Measurements from ENCODE around the gene ANKDD1B. TPM values are rescaled to one million over a fixed set of nuclear protein-coding genes. Genes with fewer than 3 reads are reported as not detected.
"Not testable (repeated sequence)": the region's sequence is repeated elsewhere in the genome, so short reads cannot be mapped to it uniquely, and the experiment has no call there.

The ANKDD1B gene
- total RNA-seq, 1 donor, result 0.72 TPM

- H3K79me2 ChIP-seq (ENCODE audit: insufficient read depth, low read length), result no peaks in the 10 kb centered on the region
- H3K27ac ChIP-seq (ENCODE audit: low read depth, low read length), result no peak overlapping the region
- no peak for DNase-seq (ENCODE audit: insufficient read length, low spot score, missing footprints)
- no peak for TF ChIP-seq CTCF (IDR thresholded peaks at IDR 0.05; ENCODE audit: extremely low read depth, low read depth, low read length)
- no peak overlapping the region for H3K4me2 ChIP-seq (ENCODE audit: insufficient read depth, low read length)
- peaks cover 13% of the 10 kb centered on the region for H3K36me3 ChIP-seq (ENCODE audit: insufficient read depth, low read length)
- H3K4me1 ChIP-seq (ENCODE audit: insufficient read depth, low read length), result no peaks in the 10 kb centered on the region
- H2AFZ ChIP-seq (ENCODE audit: low read length), result no peak overlapping the region
- H3K9me3 ChIP-seq (ENCODE audit: low read depth, low read length), result no peaks in the 10 kb centered on the region
- H4K20me1 ChIP-seq (ENCODE audit: insufficient read depth, low read length), result no peaks in the 10 kb centered on the region
- no peaks in the 10 kb centered on the region for H3K27me3 ChIP-seq (ENCODE audit: insufficient read depth, low read length)
- no peak overlapping the region for H3K4me3 ChIP-seq (ENCODE audit: insufficient read depth, low read length)
Measured at GRCh38 chr5:75694781-75695180, 83.5 kb downstream of the ANKDD1B start.

- not testable (repeated sequence) for H3K27me3 ChIP-seq (ENCODE audit: insufficient read depth, low read length); H4K20me1 ChIP-seq (ENCODE audit: insufficient read depth, low read length)
Measured at GRCh38 chr5:75695472-75696351, 84.5 kb downstream of the ANKDD1B start.

GRCh38 chr5:75701856-75702255 is 90.6 kb downstream of the ANKDD1B start:
- no peak overlapping the region for H3K4me3 ChIP-seq (ENCODE audit: insufficient read depth, low read length)
- no peaks in the 10 kb centered on the region for H3K9me3 ChIP-seq (ENCODE audit: low read depth, low read length)
- no peaks in the 10 kb centered on the region for H3K4me1 ChIP-seq (ENCODE audit: insufficient read depth, low read length)
- no peak overlapping the region for H3K4me2 ChIP-seq (ENCODE audit: insufficient read depth, low read length)
- no peaks in the 10 kb centered on the region for H4K20me1 ChIP-seq (ENCODE audit: insufficient read depth, low read length)
- DNase-seq (ENCODE audit: insufficient read length, low spot score, missing footprints), result no peak
- H3K79me2 ChIP-seq (ENCODE audit: insufficient read depth, low read length), result no peaks in the 10 kb centered on the region
- H2AFZ ChIP-seq (ENCODE audit: low read length), result no peak overlapping the region
- TF ChIP-seq CTCF (IDR thresholded peaks at IDR 0.05; ENCODE audit: extremely low read depth, low read depth, low read length), result no peak
- no peak overlapping the region for H3K27ac ChIP-seq (ENCODE audit: low read depth, low read length)
- H3K27me3 ChIP-seq (ENCODE audit: insufficient read depth, low read length), result no peaks in the 10 kb centered on the region
- H3K36me3 ChIP-seq (ENCODE audit: insufficient read depth, low read length), result peaks cover 21% of the 10 kb centered on the region

More at GRCh38 chr5:75695472-75696351, 84.5 kb downstream of the ANKDD1B start:
- H3K4me3 ChIP-seq (ENCODE audit: insufficient read depth, low read length); H3K4me1 ChIP-seq (ENCODE audit: insufficient read depth, low read length); H2AFZ ChIP-seq (ENCODE audit: low read length); H3K9me3 ChIP-seq (ENCODE audit: low read depth, low read length); H3K79me2 ChIP-seq (ENCODE audit: insufficient read depth, low read length); H3K36me3 ChIP-seq (ENCODE audit: insufficient read depth, low read length); DNase-seq (ENCODE audit: insufficient read length, low spot score, missing footprints); H3K27ac ChIP-seq (ENCODE audit: low read depth, low read length); H3K4me2 ChIP-seq (ENCODE audit: insufficient read depth, low read length): not testable (repeated sequence)

- no peaks in the 10 kb centered on the region for H3K4me1 ChIP-seq (ENCODE audit: insufficient read depth, low read length)
- no peak overlapping the region for H3K4me3 ChIP-seq (ENCODE audit: insufficient read depth, low read length)
- no peaks in the 10 kb centered on the region for H4K20me1 ChIP-seq (ENCODE audit: insufficient read depth, low read length)
- no peak for DNase-seq (ENCODE audit: insufficient read length, low spot score, missing footprints)
- TF ChIP-seq CTCF (IDR thresholded peaks at IDR 0.05; ENCODE audit: extremely low read depth, low read depth, low read length), result no peak
- H3K79me2 ChIP-seq (ENCODE audit: insufficient read depth, low read length), result peaks cover 12% of the 10 kb centered on the region
- H3K4me2 ChIP-seq (ENCODE audit: insufficient read depth, low read length), result no peak overlapping the region
- H3K27ac ChIP-seq (ENCODE audit: low read depth, low read length), result no peak overlapping the region
- peaks cover 26% of the 10 kb centered on the region for H3K36me3 ChIP-seq (ENCODE audit: insufficient read depth, low read length)
- H2AFZ ChIP-seq (ENCODE audit: low read length), result no peak overlapping the region
- H3K9me3 ChIP-seq (ENCODE audit: low read depth, low read length), result no peaks in the 10 kb centered on the region
- H3K27me3 ChIP-seq (ENCODE audit: insufficient read depth, low read length), result no peaks in the 10 kb centered on the region
Measured at GRCh38 chr5:75706016-75706415, 94.8 kb downstream of the ANKDD1B start.
